HCT116 (cell line): Measurements from ENCODE around the gene IL1RAPL2. TPM values are rescaled to one million over a fixed set of nuclear protein-coding genes. Genes with fewer than 3 reads are reported as not detected.
"Not testable (repeated sequence)": the region's sequence is repeated elsewhere in the genome, so short reads cannot be mapped to it uniquely, and the experiment has no call there.

ENCODE experiments used
- ATAC-seq: fragments of 200-7000 bp; cut with Tn5 transposase; 2 replicates; pipeline ENCODE4 v1.9.1; 2020; ENCODE audit warnings: mild to moderate bottlenecking, moderate library complexity
- BruUV-seq: library from RNA; stranded (reverse); fragments of 400-500 nt; replicated peaks from 2 replicates; lab custom pipeline; 2021; lab: Mats Ljungman, UMichigan
- CTCF ChIA-PET: fragments of 300-600 bp; sonication (Branson Sonifier 250); formaldehyde crosslinking; loops from one replicate; lab custom pipeline; 2021; ENCODE audit warnings: antibody characterized with exemption; lab: Charles Lee
- POLR2A ChIA-PET: fragments of 300-600, 350-600 bp; sonication (Branson Sonifier 250); formaldehyde crosslinking; loops from one replicate; lab custom pipeline; 2021; ENCODE audit warnings: antibody characterized with exemption; lab: Charles Lee
- RAD21 ChIA-PET, 2 experiments: fragments of 300-600 bp; sonication (Branson Sonifier 250); formaldehyde crosslinking; loops; one replicate each; lab custom pipeline; 2023; ENCODE audit warnings: low total read pairs in 2 of 2; ENCODE audit not compliant: uncharacterized antibody in 2 of 2, unreplicated experiment in 2 of 2, low non-redundant PET in 1 of 2; lab: Charles Lee
- DNase-seq: peaks from one replicate; pipeline ENCODE4 v3.0.0-alpha.2; 2010; ENCODE audit warnings: low read depth, low spot score
- H2AFZ ChIP-seq: fragments of 200-600 bp; shearing (Covaris generic), sonication (generic); 2 replicates; pipeline ENCODE4 v1.6.1; 2017; ENCODE audit warnings: low read depth, mixed run types, mixed read lengths, antibody characterized with exemption, low read length; ENCODE audit not compliant: poor library complexity, severe bottlenecking
- H3K27ac ChIP-seq: 2 replicates; pipeline ENCODE4 v1.5.1; 2012; ENCODE audit warnings: low read depth, low read length
- H3K27me3 ChIP-seq: fragments of 200-600 bp; sonication (generic); 2 replicates; pipeline ENCODE4 v1.6.1; 2016; ENCODE audit warnings: mixed run types, low read length, mixed read lengths; ENCODE audit not compliant: insufficient read depth
- H3K36me3 ChIP-seq, 2 experiments: fragments of 200-500 bp in 1 of 2; fragments of 200-600 bp in 1 of 2; sonication (Bioruptor generic) in 1 of 2; sonication (generic) in 1 of 2; 2 replicates each; pipeline versions ENCODE4 v1.5.1 to v1.6.1; 2014 to 2016; ENCODE audit warnings: low read length in 2 of 2, inconsistent platforms in 1 of 2, mixed read lengths in 1 of 2, mixed run types in 1 of 2; ENCODE audit not compliant: insufficient read depth in 2 of 2, control insufficient read depth in 1 of 2
- H3K4me1 ChIP-seq, 2 experiments: fragments of 200-600 bp in 1 of 2; sonication (generic) in 1 of 2; 2 replicates each; pipeline versions ENCODE4 v1.5.1 to v1.6.1; 2012 to 2017; ENCODE audit warnings: low read length in 2 of 2, inconsistent platforms in 1 of 2, mild to moderate bottlenecking in 1 of 2, mixed read lengths in 1 of 2, mixed run types in 1 of 2, moderate library complexity in 1 of 2; ENCODE audit not compliant: insufficient read depth in 2 of 2, control insufficient read depth in 1 of 2
- H3K4me2 ChIP-seq: fragments of 200-600 bp; sonication (generic); 2 replicates; pipeline ENCODE4 v1.6.1; 2017; ENCODE audit warnings: mixed run types, low read length, mixed read lengths
- H3K4me3 ChIP-seq, 2 experiments: fragments of 200-600 bp in 1 of 2; sonication (generic) in 1 of 2; replicated peaks in 1 of 2; 2 replicates each; pipeline ENCODE4 v1.5.1; 2011 to 2016; ENCODE audit warnings: low read length in 2 of 2, control low read depth in 1 of 2, low read depth in 1 of 2, mild to moderate bottlenecking in 1 of 2, mixed read lengths in 1 of 2, mixed run types in 1 of 2
- H3K79me2 ChIP-seq: fragments of 200-600 bp; sonication (generic); 2 replicates; pipeline ENCODE4 v1.6.1; 2017; ENCODE audit warnings: mild to moderate bottlenecking, mixed run types, low read length, moderate library complexity, mixed read lengths; ENCODE audit not compliant: insufficient read depth
- H3K9ac ChIP-seq: fragments of 200-600 bp; sonication (generic); 2 replicates; pipeline ENCODE4 v1.6.1; 2016; ENCODE audit warnings: low read length, mixed read lengths
- H3K9me2 ChIP-seq: fragments of 200-600 bp; sonication (generic), shearing (Covaris generic); 2 replicates; pipeline ENCODE4 v1.6.1; 2017; ENCODE audit warnings: mixed run types, mild to moderate bottlenecking, moderate library complexity; ENCODE audit not compliant: insufficient read depth
- H3K9me3 ChIP-seq, 2 experiments: fragments of 200-500 bp in 1 of 2; fragments of 200-600 bp in 1 of 2; sonication (Bioruptor generic) in 1 of 2; sonication (generic) in 1 of 2; 2 replicates each; pipeline ENCODE4 v1.6.1; 2014 to 2017; ENCODE audit warnings: low read length in 2 of 2, mixed read lengths in 2 of 2, inconsistent platforms in 1 of 2, low read depth in 1 of 2, mild to moderate bottlenecking in 1 of 2, mixed run types in 1 of 2, moderate library complexity in 1 of 2; ENCODE audit not compliant: control insufficient read depth in 1 of 2, insufficient read depth in 1 of 2
- H4K20me1 ChIP-seq: fragments of 200-600 bp; sonication (generic), shearing (Covaris generic); 2 replicates; pipeline ENCODE4 v1.6.1; 2017; ENCODE audit warnings: mixed run types, mild to moderate bottlenecking, moderate library complexity; ENCODE audit not compliant: insufficient read depth
- POLR2A ChIP-seq: IDR thresholded peaks from 2 replicates; pipeline ENCODE4 v1.7.0; 2011; ENCODE audit warnings: borderline replicate concordance; ENCODE audit not compliant: insufficient read depth, insufficient read length; ENCODE audit errors: extremely low read depth
- intact Hi-C: fragments of 100-400 bp; cut with micrococcal nuclease; formaldehyde crosslinking; loops from 2 replicates; pipeline ENCODE4 v1.10.0; 2022
- total RNA-seq: library from RNA; stranded (reverse); gene quantifications from one replicate; pipeline ENCODE4 v1.2.1, GENCODE V29; 2021; ENCODE audit not compliant: unreplicated experiment
- TF ChIP-seq, protein P1 (sequence below), 3 experiments: fragments of 200-600 bp in 1 of 3; sonication (generic) in 1 of 3; IDR thresholded peaks in 2 of 3; conservative IDR thresholded peaks in 1 of 3; 2 replicates each; pipeline ENCODE4 v1.5.1; 2012 to 2017; ENCODE audit warnings: low read depth in 2 of 3, low read length in 2 of 3, antibody characterized with exemption in 1 of 3, borderline replicate concordance in 1 of 3, control low read depth in 1 of 3, mild to moderate bottlenecking in 1 of 3, mixed read lengths in 1 of 3, mixed run types in 1 of 3, moderate library complexity in 1 of 3; ENCODE audit not compliant: insufficient read depth in 1 of 3

The IL1RAPL2 gene
- total RNA-seq, 1 experiment from 2014 or later, result not detected

DNA sequence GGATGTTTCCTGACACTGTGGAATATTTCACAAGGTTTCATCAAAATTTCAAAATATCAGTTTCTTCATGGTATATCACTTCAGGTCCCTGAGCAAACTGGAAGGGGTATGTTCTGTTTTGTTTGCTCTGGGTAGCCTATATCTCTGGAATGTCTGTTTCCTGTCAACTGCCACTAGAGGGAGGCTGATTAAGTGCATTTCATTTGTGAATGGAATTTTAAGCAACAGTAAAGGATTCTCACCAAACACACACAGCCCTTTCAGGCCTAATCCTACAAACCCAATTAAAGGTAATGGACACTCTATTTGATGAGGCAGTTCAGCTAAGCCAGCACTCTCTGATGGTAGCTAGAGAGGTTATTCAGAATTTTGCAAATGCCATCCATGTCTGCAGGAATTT is 347.3 kb downstream of the IL1RAPL2 start:
- intact Hi-C loops, result no loop called here
- Histone ChIP-seq H3K4me2 (no peak overlapping the region), H3K4me3 (no peak overlapping the region), H3K27me3 (no peaks in the 10 kb centered on the region), H2AFZ (no peak overlapping the region), H3K79me2 (no peaks in the 10 kb centered on the region), H3K36me3 (no peaks in the 10 kb centered on the region), H4K20me1 (no peaks in the 10 kb centered on the region), H3K9ac (no peak overlapping the region), H3K9me3 (no peaks in the 10 kb centered on the region)
- ChIA-PET POLR2A (no interaction called here), RAD21 (no interaction called here), CTCF (interaction anchor here (0.7 kb wide), 1 partner anchor 9 kb away, joined by 3 read pairs; no protein-coding TSS in a partner anchor)
- no TSS peak for BruUV-seq
- ATAC-seq (no peak), DNase-seq (no peak)
- no peak for TF ChIP-seq POLR2A
- TF ChIP-seq, protein P1, sequence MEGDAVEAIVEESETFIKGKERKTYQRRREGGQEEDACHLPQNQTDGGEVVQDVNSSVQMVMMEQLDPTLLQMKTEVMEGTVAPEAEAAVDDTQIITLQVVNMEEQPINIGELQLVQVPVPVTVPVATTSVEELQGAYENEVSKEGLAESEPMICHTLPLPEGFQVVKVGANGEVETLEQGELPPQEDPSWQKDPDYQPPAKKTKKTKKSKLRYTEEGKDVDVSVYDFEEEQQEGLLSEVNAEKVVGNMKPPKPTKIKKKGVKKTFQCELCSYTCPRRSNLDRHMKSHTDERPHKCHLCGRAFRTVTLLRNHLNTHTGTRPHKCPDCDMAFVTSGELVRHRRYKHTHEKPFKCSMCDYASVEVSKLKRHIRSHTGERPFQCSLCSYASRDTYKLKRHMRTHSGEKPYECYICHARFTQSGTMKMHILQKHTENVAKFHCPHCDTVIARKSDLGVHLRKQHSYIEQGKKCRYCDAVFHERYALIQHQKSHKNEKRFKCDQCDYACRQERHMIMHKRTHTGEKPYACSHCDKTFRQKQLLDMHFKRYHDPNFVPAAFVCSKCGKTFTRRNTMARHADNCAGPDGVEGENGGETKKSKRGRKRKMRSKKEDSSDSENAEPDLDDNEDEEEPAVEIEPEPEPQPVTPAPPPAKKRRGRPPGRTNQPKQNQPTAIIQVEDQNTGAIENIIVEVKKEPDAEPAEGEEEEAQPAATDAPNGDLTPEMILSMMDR (IDR thresholded peaks at IDR 0.05 in 2 of 3, conservative IDR thresholded peaks at IDR 0.05 in 1 of 3; ENCODE audit: borderline replicate concordance in 1 of 3, insufficient read depth in 1 of 3, low read depth in 2 of 3, low read length in 2 of 3), result peak in 2 of 3 experiments; percentile 37 to 45; a peak in 3 of 6 replicates
- TF ChIP-seq, all 23 proteins: peak for 1
- Histone ChIP-seq H3K9me2 (no peaks in the 10 kb centered on the region), H3K27ac (no peak overlapping the region), H3K4me1 (no peaks in the 10 kb centered on the region)

DNA sequence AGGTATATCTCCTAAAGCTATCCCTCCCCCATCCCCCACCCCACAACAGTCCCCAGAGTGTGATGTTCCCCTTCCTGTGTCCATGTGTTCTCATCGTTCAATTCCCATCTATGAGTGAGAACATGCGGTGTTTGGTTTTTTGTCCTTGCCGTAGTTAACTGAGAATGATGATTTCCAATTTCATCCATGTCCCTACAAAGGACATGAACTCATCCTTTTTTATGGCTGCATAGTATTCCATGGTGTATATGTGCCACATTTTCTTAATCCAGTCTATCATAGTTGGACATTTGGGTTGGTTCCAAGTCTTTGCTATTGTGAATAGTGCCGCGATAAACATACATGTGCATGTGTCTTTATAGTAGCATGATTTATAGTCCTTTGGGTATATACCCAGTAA is 348.7 kb downstream of the IL1RAPL2 start:
- H3K36me3 ChIP-seq, H3K9me3 ChIP-seq, H3K9me2 ChIP-seq, ATAC-seq, H3K4me2 ChIP-seq, H3K4me1 ChIP-seq, H2AFZ ChIP-seq, H3K79me2 ChIP-seq, intact Hi-C loops, DNase-seq, H3K27ac ChIP-seq, BruUV-seq, RAD21 ChIA-PET, H3K27me3 ChIP-seq, POLR2A ChIA-PET, H3K9ac ChIP-seq, H4K20me1 ChIP-seq, H3K4me3 ChIP-seq, CTCF ChIA-PET: not testable (repeated sequence)
